ENCODE data around the gene LRRC36.

DNA sequence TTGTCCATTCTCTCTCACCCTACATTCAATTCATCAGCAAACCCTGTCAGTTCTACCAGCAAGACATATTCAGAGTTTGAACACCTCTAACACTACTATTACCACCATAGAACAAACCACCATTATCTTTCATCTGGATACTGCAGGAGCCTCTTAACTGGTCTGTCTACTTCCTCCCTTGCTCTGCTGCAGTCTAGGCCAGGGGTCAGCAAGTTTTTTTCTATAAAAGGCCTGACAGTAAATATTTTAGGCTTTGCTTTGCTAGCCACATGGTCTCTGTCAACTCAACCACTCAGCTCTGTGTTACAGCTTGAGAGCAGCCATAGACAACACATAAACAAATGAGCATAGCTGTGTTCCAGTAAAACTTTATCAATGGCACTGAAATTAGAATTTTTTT is 13.9 kb upstream of the LRRC36 start:
- no peak for TF ChIP-seq FOS (IDR thresholded peaks at IDR 0.05; ENCODE audit: borderline replicate concordance, insufficient read depth, low read length)
- no peak for TF ChIP-seq POLR2A (IDR thresholded peaks at IDR 0.05; ENCODE audit: low read depth, low read length)
